SK-N-SH (cell line): ENCODE results near the gene TEAD1.

Experiments used
- EP300 ChIP-seq, 2 experiments: IDR thresholded peaks; 2 replicates each; pipeline versions ENCODE4 v1.4.0 to v1.6.1; 2012; ENCODE audit warnings: borderline replicate concordance in 1 of 2, low read depth in 1 of 2, low read length in 1 of 2
- EZH2phosphoT487 ChIP-seq: fragments of 200-600 bp; sonication (generic); IDR thresholded peaks from 2 replicates; pipeline ENCODE4 v1.6.1; 2017; ENCODE audit warnings: low read depth, mixed run types, mild to moderate bottlenecking, antibody characterized with exemption, moderate library complexity, borderline replicate concordance
- POLR2AphosphoS5 ChIP-seq: IDR thresholded peaks from 2 replicates; pipeline ENCODE4 v1.6.1; 2012; ENCODE audit warnings: low read depth, low read length
- RFX5 ChIP-seq: IDR thresholded peaks from 2 replicates; pipeline ENCODE4 v1.6.1; 2012; ENCODE audit warnings: mild to moderate bottlenecking, improper control_type of control experiment, low read length
- SIN3A ChIP-seq: IDR thresholded peaks from 2 replicates; pipeline ENCODE4 v1.6.1; 2012; ENCODE audit warnings: low read depth, mild to moderate bottlenecking, low read length, moderate library complexity, borderline replicate concordance
- TF ChIP-seq, protein P1 (sequence below): fragments of 200-600 bp; sonication (generic); IDR thresholded peaks from 2 replicates; pipeline ENCODE4 v1.6.1; 2017; ENCODE audit warnings: antibody characterized with exemption, mild to moderate bottlenecking, moderate library complexity

DNA sequence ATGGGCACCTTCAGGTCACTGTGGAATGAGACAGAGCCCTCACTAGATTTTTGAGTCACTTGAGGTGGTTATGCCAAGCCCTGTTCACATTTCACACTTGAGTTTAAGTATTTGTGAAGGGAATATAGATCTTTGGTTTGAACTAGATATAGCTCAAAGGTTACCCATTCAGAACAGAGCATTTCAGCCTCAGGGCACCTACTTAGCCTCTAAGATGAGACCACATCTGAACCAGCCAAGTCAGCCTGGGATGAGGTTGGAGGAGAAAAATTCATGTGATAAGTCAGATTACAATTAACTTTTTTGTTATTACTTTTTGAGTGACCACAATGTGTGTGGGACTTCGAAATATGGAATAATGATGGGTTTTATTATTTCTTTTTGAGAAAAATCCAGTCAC, 127.8 kb downstream of the TEAD1 start:
- TF ChIP-seq, protein P1, sequence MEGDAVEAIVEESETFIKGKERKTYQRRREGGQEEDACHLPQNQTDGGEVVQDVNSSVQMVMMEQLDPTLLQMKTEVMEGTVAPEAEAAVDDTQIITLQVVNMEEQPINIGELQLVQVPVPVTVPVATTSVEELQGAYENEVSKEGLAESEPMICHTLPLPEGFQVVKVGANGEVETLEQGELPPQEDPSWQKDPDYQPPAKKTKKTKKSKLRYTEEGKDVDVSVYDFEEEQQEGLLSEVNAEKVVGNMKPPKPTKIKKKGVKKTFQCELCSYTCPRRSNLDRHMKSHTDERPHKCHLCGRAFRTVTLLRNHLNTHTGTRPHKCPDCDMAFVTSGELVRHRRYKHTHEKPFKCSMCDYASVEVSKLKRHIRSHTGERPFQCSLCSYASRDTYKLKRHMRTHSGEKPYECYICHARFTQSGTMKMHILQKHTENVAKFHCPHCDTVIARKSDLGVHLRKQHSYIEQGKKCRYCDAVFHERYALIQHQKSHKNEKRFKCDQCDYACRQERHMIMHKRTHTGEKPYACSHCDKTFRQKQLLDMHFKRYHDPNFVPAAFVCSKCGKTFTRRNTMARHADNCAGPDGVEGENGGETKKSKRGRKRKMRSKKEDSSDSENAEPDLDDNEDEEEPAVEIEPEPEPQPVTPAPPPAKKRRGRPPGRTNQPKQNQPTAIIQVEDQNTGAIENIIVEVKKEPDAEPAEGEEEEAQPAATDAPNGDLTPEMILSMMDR: no peak
- TF ChIP-seq EZH2phosphoT487 (no peak), SIN3A (no peak), POLR2AphosphoS5 (no peak), EP300 (IDR thresholded peaks at IDR 0.05; ENCODE audit: borderline replicate concordance in 1 of 2, low read depth in 1 of 2, low read length in 1 of 2) (no peak), RFX5 (no peak)
